Activated CD4-positive, alpha-beta memory T cell treated with anti-CD3 and anti-CD28 coated beads, Interleukin-2, amount 10 ng/mL, durations not matched to agents 7 days and 5 days (primary cell): Measurements from ENCODE around the gene PCDHB16. TPM values are rescaled to one million over a fixed set of nuclear protein-coding genes. Genes with fewer than 3 reads are reported as not detected.
"Not testable (repeated sequence)": the region's sequence is repeated elsewhere in the genome, so short reads cannot be mapped to it uniquely, and the experiment has no call there.

ENCODE experiments used
- CTCF ChIA-PET: fragments of 350-600 bp; sonication (Branson Sonifier 250); formaldehyde crosslinking; loops from one replicate; lab custom pipeline; 2021; ENCODE audit warnings: antibody characterized with exemption, inconsistent platforms; lab: Charles Lee
- POLR2A ChIA-PET: fragments of 350-600 bp; sonication (Branson Sonifier 250); formaldehyde crosslinking; loops from one replicate; lab custom pipeline; 2021; ENCODE audit warnings: antibody characterized with exemption; lab: Charles Lee
- DNase-seq: peaks from one replicate; pipeline ENCODE4 v3.0.0-alpha.2; 2020
- H3K27ac Mint-ChIP-seq: one replicate; pipeline ENCODE4 v1.8.0; 2021; ENCODE audit warnings: mild to moderate bottlenecking, mixed read lengths
- H3K27me3 Mint-ChIP-seq: one replicate; pipeline ENCODE4 v1.8.0; 2021; ENCODE audit warnings: mixed read lengths
- H3K36me3 Mint-ChIP-seq: one replicate; pipeline ENCODE4 v1.8.0; 2021; ENCODE audit warnings: low read depth, mixed read lengths
- H3K4me1 Mint-ChIP-seq: one replicate; pipeline ENCODE4 v1.8.0; 2021; ENCODE audit warnings: mixed read lengths
- H3K4me3 Mint-ChIP-seq: one replicate; pipeline ENCODE4 v1.8.0; 2021; ENCODE audit warnings: mild to moderate bottlenecking, mixed read lengths
- H3K9me3 Mint-ChIP-seq: one replicate; pipeline ENCODE4 v1.8.0; 2021; ENCODE audit warnings: mixed read lengths
- total RNA-seq, 2 experiments: library from RNA; stranded (reverse); gene quantifications; one replicate each; pipeline ENCODE4 v1.2.3, GENCODE V29; 2021

Gene PCDHB16
- total RNA-seq, 2 experiments from 2014 or later: not detected

GRCh38 chr5:141216035-141216434 lies 33.8 kb downstream of the PCDHB16 start:
- H3K4me3 Mint-ChIP-seq, CTCF ChIA-PET, H3K36me3 Mint-ChIP-seq, H3K4me1 Mint-ChIP-seq, H3K27ac Mint-ChIP-seq, POLR2A ChIA-PET, DNase-seq: not testable (repeated sequence)
- H3K9me3 Mint-ChIP-seq: peaks cover 25% of the 10 kb centered on the region
- peaks cover 14% of the 10 kb centered on the region for H3K27me3 Mint-ChIP-seq

DNA sequence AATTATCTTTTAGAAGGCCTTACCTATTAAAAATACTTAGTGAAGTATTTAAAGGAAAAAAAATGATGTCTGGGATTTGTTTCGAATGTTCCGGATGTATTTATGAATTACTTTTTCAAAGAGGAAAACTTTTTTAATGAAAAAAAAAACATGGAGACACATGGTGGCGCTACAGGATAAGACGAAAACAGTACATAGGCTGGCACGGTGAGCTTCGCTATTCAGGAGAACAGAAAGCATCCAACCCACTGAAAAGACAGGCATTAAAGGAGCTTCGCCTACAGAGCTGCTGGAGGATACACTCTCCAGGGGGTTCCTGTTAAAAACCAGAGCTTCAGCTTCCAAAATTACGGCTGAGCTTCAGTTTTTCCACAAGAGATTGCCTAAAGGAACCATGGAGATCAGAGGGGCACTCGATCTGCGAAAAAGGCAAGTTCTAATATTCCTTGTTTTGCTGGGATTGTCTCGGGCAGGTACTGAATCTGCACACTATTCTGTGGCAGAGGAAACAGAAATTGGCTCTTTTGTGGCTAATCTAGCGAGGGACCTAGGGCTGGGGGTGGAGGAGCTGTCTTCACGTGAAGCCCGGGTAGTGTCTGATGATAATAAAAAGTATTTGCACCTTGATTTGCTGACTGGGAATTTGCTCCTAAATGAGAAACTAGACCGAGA lies 41.1 kb downstream of the PCDHB16 start, which contains the start of gene PCDHB14:
Gene PCDHB14, plus strand, starts transcription at position 232 of the 672 bp plus-strand sequence. Its CDS starts 163 bp downstream, at position 395.
- H3K27ac Mint-ChIP-seq: no peak within 1 kb of the TSS
- H3K27me3 Mint-ChIP-seq: peaks cover 2% of the 10 kb centered on the region
- CTCF ChIA-PET: no interaction called here
- no peaks in the 10 kb centered on the region for H3K36me3 Mint-ChIP-seq
- H3K4me3 Mint-ChIP-seq: no peak within 1 kb of the TSS
- POLR2A ChIA-PET: interaction anchor here (0.9 kb wide), 1 partner anchor 97 kb away, joined by 3 read pairs; the partner anchor contains the start of gene TAF7
- no peaks in the 10 kb centered on the region for H3K4me1 Mint-ChIP-seq
- H3K9me3 Mint-ChIP-seq: peaks cover 11% of the 10 kb centered on the region
- no peak for DNase-seq

DNA sequence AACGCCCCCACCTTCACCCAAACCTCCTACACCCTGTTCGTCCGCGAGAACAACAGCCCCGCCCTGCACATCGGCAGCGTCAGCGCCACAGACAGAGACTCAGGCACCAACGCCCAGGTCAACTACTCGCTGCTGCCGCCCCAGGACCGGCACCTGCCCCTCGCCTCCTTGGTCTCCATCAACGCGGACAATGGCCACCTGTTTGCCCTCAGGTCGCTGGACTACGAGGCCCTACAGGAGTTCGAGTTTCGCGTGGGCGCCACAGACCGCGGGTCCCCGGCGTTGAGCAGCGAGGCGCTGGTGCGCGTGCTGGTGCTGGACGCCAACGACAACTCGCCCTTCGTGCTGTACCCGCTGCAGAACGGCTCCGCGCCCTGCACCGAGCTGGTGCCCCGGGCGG lies 42.7 kb downstream of the PCDHB16 start:
- H3K4me1 Mint-ChIP-seq, H3K27me3 Mint-ChIP-seq, POLR2A ChIA-PET, CTCF ChIA-PET, H3K27ac Mint-ChIP-seq, H3K4me3 Mint-ChIP-seq, H3K9me3 Mint-ChIP-seq, H3K36me3 Mint-ChIP-seq, DNase-seq: not testable (repeated sequence)

DNA sequence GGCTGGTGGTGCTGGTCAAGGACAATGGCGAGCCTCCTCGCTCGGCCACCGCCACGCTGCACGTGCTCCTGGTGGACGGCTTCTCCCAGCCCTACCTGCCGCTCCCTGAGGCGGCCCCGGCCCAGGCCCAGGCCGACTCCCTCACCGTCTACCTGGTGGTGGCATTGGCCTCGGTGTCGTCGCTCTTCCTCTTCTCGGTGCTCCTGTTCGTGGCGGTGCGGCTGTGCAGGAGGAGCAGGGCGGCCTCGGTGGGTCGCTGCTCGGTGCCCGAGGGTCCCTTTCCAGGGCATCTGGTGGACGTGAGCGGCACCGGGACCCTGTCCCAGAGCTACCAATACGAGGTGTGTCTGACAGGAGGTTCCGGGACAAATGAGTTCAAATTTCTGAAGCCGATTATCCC lies 43.2 kb downstream of the PCDHB16 start:
- DNase-seq: not testable (repeated sequence)

GRCh38 chr5:141234109-141234667 lies 52.0 kb downstream of the PCDHB16 start:
- H3K27ac Mint-ChIP-seq: no peak overlapping the region
- ChIA-PET POLR2A (no interaction called here), CTCF (interaction anchor here (1.7 kb wide), 1 partner anchor 323 kb away, joined by 3 read pairs; no protein-coding TSS in a partner anchor)

More for the DNA sequence above, 43.2 kb downstream of the PCDHB16 start:
- CTCF ChIA-PET, H3K27ac Mint-ChIP-seq, H3K4me3 Mint-ChIP-seq, H3K36me3 Mint-ChIP-seq, H3K9me3 Mint-ChIP-seq, H3K4me1 Mint-ChIP-seq, H3K27me3 Mint-ChIP-seq, POLR2A ChIA-PET: not testable (repeated sequence)

More at GRCh38 chr5:141234109-141234667, 52.0 kb downstream of the PCDHB16 start:
- Mint-ChIP-seq H3K36me3 (peaks cover 8% of the 10 kb centered on the region), H3K9me3 (peaks cover 19% of the 10 kb centered on the region), H3K4me1 (no peaks in the 10 kb centered on the region), H3K4me3 (no peak overlapping the region), H3K27me3 (peaks cover 11% of the 10 kb centered on the region)
- DNase-seq: no peak

Other genes with a start within 250 kb of the PCDHB16 start
- gene PCDHAC2, start 215.9 kb upstream of the PCDHB16 start, total RNA-seq: not detected
- gene PCDHB1, start 131.0 kb upstream of the PCDHB16 start, total RNA-seq: not detected
- gene PCDHB2, start 87.8 kb upstream of the PCDHB16 start, total RNA-seq: under 1 TPM in 1 of 2 experiments, not detected in 1; 0.20 TPM
- not detected for gene PCDHB3, start 81.9 kb upstream of the PCDHB16 start, total RNA-seq
- not detected for gene PCDHB4, start 60.6 kb upstream of the PCDHB16 start, total RNA-seq
- gene PCDHB5, start 47.2 kb upstream of the PCDHB16 start, total RNA-seq: not detected
- not detected for gene PCDHB6, start 32.3 kb upstream of the PCDHB16 start, total RNA-seq
- gene PCDHB7, start 9.7 kb upstream of the PCDHB16 start, total RNA-seq: not detected
- not detected for gene PCDHB8, start 4.6 kb upstream of the PCDHB16 start, total RNA-seq
- gene PCDHB9, start 4.8 kb downstream of the PCDHB16 start, total RNA-seq: not detected
- gene PCDHB10, start 10.0 kb downstream of the PCDHB16 start, total RNA-seq: not detected
- gene PCDHB11, start 17.2 kb downstream of the PCDHB16 start, total RNA-seq: not detected
- not detected for gene PCDHB12, start 26.3 kb downstream of the PCDHB16 start, total RNA-seq
- not detected for gene PCDHB13, start 31.5 kb downstream of the PCDHB16 start, total RNA-seq
- gene PCDHB14, start 41.0 kb downstream of the PCDHB16 start, total RNA-seq: not detected
- not detected for gene PCDHB15, start 63.0 kb downstream of the PCDHB16 start, total RNA-seq
- under 1 TPM; 0.38 to 0.50 TPM for gene SLC25A2, start 121.7 kb downstream of the PCDHB16 start, total RNA-seq
- 10 to 100 TPM; 74.3 to 75.1 TPM for gene TAF7, start 138.4 kb downstream of the PCDHB16 start, total RNA-seq
- under 1 TPM in 1 of 2 experiments, not detected in 1; 0.05 TPM for gene PCDHGA1, start 148.1 kb downstream of the PCDHB16 start, total RNA-seq
- gene PCDHGA2, start 156.4 kb downstream of the PCDHB16 start, total RNA-seq: under 1 TPM in 1 of 2 experiments, not detected in 1; 0.05 TPM
- not detected for gene PCDHGA3, start 161.4 kb downstream of the PCDHB16 start, total RNA-seq
- under 1 TPM in 1 of 2 experiments, not detected in 1; 0.13 TPM for gene PCDHGB1, start 167.7 kb downstream of the PCDHB16 start, total RNA-seq
- under 1 TPM; 0.08 to 0.10 TPM for gene PCDHGA4, start 172.6 kb downstream of the PCDHB16 start, total RNA-seq
- gene PCDHGB2, start 177.6 kb downstream of the PCDHB16 start, total RNA-seq: under 1 TPM; 0.18 to 0.23 TPM
- gene PCDHGA5, start 181.8 kb downstream of the PCDHB16 start, total RNA-seq: not detected
- under 1 TPM; 0.10 to 0.25 TPM for gene PCDHGB3, start 187.9 kb downstream of the PCDHB16 start, total RNA-seq
- under 1 TPM; 0.10 TPM for gene PCDHGA6, start 191.5 kb downstream of the PCDHB16 start, total RNA-seq
- under 1 TPM in 1 of 2 experiments, not detected in 1; 0.08 TPM for gene PCDHGA7, start 200.4 kb downstream of the PCDHB16 start, total RNA-seq
- not detected for gene PCDHGB4, start 205.3 kb downstream of the PCDHB16 start, total RNA-seq
- gene PCDHGA8, start 210.2 kb downstream of the PCDHB16 start, total RNA-seq: not detected
- gene PCDHGB5, start 215.6 kb downstream of the PCDHB16 start, total RNA-seq: not detected
- not detected for gene PCDHGA9, start 220.4 kb downstream of the PCDHB16 start, total RNA-seq
- not detected for gene PCDHGB6, start 225.6 kb downstream of the PCDHB16 start, total RNA-seq
- under 1 TPM in 1 of 2 experiments, not detected in 1; 0.05 TPM for gene PCDHGA10, start 230.6 kb downstream of the PCDHB16 start, total RNA-seq
- under 1 TPM in 1 of 2 experiments, not detected in 1; 0.08 TPM for gene PCDHGB7, start 235.3 kb downstream of the PCDHB16 start, total RNA-seq
- gene PCDHGA11, start 238.7 kb downstream of the PCDHB16 start, total RNA-seq: not detected
- gene PCDHGA12, start 248.1 kb downstream of the PCDHB16 start, total RNA-seq: not detected